CD4-positive, alpha-beta T cell treated with Interleukin-15 for 1 hour (primary cell): ENCODE results near the gene PARG.
"Not testable (repeated sequence)": the region's sequence is repeated elsewhere in the genome, so short reads cannot be mapped to it uniquely, and the experiment has no call there.

Experiments used
- DNase-seq: peaks from one replicate; pipeline ENCODE4 v3.0.0-alpha.2; 2020

PARG gene

GRCh38 chr10:49819234-49819958 lies 122.4 kb downstream of the PARG start:
- no peak for DNase-seq

- DNase-seq, result no peak
These were observed 124.0 kb downstream of the PARG start for GRCh38 chr10:49817845-49818244.

GRCh38 chr10:49803988-49804387 lies 137.8 kb downstream of the PARG start:
- no peak for DNase-seq

DNA sequence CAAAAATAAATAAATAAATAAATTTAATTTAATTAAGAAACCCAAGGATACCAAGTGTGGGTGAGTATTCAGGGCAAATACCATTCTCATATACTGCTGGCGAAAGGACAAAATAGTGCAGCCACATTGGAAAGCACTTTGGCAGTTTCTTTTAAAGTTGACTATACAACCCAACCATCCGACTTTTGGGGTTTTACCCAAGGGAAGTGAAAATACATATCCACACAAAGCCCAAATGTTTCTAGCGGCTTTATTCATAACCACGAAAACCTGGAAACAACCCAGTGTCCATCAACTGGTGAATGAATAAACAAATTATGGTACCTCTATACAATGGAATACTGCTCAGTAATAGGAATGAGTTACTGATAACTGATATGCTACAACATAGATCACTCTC lies 143.6 kb downstream of the PARG start:
- no peak for DNase-seq

DNA sequence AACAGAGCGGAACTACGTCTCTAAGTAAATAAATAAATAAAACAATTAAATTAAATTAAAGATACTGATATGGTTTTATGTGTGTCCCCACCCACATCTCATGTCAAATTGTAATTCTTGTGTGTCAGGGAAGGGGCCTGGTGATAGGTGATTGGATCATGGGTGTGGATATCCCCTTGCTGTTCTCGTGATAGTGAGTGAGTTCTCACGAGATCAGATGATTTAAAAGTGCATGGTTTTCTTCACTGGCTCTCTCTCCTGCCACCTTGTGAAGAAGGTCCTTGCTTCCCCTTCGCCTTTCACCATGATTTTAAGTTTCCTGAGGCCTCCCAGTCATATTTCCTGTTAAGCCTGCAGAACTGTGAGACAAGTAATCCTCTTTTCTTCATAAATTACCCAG lies 150.7 kb downstream of the PARG start:
- DNase-seq, result no peak

- DNase-seq, result no peak
These were observed 157.1 kb downstream of the PARG start for GRCh38 chr10:49784681-49785080.

GRCh38 chr10:49783645-49784044 lies 158.2 kb downstream of the PARG start:
- no peak for DNase-seq

DNA sequence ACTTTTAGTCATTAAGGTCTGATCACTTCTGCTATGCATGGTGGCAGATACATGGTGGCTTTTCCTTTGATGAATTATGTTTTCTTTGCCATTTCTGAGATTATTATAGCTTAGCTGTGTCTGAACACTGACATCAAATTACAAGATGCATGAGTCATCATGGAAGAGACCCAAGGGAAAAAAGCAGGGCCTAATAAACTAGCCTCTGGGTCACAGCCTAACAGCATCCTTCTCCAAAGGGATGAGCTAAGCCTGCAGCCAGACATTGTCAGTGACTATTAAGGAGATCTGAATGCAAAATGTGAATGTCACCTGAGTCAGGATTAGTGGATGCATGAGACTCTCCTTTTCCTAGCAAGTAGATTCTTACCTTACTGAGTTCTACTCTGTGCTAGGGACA lies 160.6 kb downstream of the PARG start:
- DNase-seq, result no peak

DNA sequence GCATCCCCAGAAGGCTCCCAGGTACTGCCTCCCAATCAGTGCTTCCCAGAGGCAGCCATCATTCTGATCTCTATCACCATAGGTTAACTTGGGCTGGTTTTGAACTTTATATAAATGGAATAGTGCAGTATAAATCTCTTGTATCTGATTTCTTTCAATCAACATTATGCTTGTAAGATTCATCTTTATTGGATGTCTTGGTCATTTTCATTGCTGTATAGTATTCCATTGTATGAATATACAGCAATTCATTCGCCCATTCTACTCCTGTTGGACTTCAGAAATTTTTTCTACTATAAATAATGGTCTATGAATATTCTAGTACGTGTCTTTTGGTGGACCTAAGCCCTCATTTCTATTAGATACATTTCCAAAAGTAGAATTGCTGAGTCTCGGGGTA lies 163.6 kb downstream of the PARG start:
- no peak for DNase-seq

GRCh38 chr10:49776851-49777250 lies 165.0 kb downstream of the PARG start:
- no peak for DNase-seq

- DNase-seq, result no peak
These were observed 166.8 kb downstream of the PARG start for GRCh38 chr10:49775014-49775413.

- DNase-seq, result not testable (repeated sequence)
These were observed 168.9 kb downstream of the PARG start for GRCh38 chr10:49772944-49773343.

DNA sequence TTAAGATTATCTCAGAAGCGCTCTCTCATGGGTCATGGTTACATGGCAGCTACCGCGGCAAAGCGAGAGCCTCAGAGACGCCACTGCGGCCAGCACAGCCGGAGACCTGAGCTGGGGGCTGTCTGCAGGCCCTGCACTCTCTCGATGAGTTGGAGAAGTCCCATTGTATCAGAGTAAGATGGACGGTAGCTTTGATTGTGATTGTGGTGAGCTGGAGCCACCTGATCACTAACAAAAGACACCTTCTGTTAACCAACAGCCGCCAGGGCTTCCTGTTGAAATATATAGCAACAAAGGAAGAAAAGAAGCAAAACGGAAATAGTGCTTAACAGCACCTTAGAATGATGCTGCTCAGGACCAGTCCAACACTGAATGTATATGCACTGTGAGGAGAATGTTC lies 170.8 kb downstream of the PARG start:
- DNase-seq, result not testable (repeated sequence)

DNA sequence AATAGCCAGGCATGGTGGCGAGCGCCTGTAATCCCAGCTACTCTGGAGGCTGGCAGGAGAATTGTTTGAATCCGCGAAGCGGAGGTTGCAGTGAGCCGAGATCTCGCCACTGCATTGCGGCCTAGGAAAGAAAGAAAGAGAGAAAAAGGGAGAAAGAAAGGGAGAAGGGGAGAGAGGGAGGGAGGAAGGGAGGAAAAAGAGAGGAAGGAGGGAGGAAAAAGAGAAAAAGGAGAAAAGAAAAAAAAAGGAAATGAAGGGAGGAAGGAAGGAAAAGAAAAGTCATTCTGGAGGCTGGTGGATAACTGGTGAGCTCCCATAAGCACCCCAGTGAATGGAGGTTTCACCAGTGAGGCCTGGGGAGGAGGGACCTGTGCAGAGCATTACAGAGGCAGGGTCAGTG lies 172.1 kb downstream of the PARG start:
- DNase-seq, result no peak

DNA sequence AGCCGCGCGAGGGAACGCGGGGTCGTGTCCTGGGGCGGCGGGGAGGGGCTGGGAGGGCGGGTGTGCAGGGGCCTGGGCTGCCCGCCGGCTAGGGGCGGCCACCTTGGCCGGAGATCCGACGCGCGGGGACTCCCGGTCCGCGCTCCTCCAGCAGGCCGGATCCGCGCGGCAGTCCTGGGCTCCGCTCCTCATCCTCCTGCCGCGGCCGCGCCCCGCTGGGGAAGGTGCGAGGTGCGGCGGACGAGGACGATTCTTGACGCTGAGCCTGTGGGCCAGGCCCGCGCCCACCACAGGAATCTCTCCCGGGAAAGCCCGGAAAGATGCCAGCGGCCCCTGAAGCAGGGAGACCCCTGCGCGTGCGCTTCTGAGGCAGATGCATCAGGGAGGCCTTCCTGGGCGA lies 173.1 kb downstream of the PARG start:
- DNase-seq, result no peak

DNA sequence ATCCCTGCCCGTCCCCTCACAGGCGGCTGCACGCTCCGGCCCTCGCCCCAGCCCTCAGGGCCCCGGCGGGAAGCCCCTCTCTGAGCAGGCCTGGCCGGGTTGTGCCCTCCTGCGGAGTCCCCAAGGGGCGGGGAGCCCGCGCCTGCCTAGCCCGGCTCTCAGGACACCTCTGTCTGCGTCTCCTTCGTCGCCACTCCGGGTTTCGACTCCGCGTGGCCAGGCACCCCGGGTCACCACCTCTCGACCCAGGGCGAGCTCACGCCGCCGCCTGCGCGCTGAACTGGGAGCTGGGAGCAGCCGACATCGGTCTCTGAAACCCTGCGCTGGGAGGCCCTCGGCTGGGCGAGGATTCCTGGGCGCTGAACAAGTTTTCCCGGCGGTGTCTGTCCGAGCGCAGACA lies 173.5 kb downstream of the PARG start:
- DNase-seq, result no peak
